Activated CD4-positive, alpha-beta memory T cell treated with anti-CD3 and anti-CD28 coated beads for 36 hours (primary cell): Measurements from ENCODE around the gene TYMP. TPM values are rescaled to one million over a fixed set of nuclear protein-coding genes. Genes with fewer than 3 reads are reported as not detected.

Experiments used
- CTCF ChIA-PET: fragments of 350-600 bp; sonication (Branson Sonifier 250); formaldehyde crosslinking; loops from one replicate; lab custom pipeline; 2021; ENCODE audit warnings: antibody characterized with exemption, inconsistent platforms; lab: Charles Lee
- POLR2A ChIA-PET: fragments of 350-600 bp; sonication (Branson Sonifier 250); formaldehyde crosslinking; loops from one replicate; lab custom pipeline; 2021; ENCODE audit warnings: antibody characterized with exemption; lab: Charles Lee
- DNase-seq: peaks from one replicate; pipeline ENCODE4 v3.0.0-alpha.2; 2020
- H3K27ac Mint-ChIP-seq: one replicate; pipeline ENCODE4 v1.8.0; 2021; ENCODE audit warnings: mixed read lengths
- H3K27me3 Mint-ChIP-seq: one replicate; pipeline ENCODE4 v1.8.0; 2021; ENCODE audit warnings: mixed read lengths
- H3K36me3 Mint-ChIP-seq: one replicate; pipeline ENCODE4 v1.8.0; 2021; ENCODE audit warnings: mixed read lengths
- H3K4me1 Mint-ChIP-seq: one replicate; pipeline ENCODE4 v1.8.0; 2021; ENCODE audit warnings: low read depth, mixed read lengths
- H3K4me3 Mint-ChIP-seq: one replicate; pipeline ENCODE4 v1.8.0; 2021; ENCODE audit warnings: mild to moderate bottlenecking, mixed read lengths
- H3K9me3 Mint-ChIP-seq: one replicate; pipeline ENCODE4 v1.8.0; 2021; ENCODE audit warnings: mixed read lengths
- intact Hi-C: fragments of 100-400 bp; cut with micrococcal nuclease; formaldehyde crosslinking; loops from one replicate; pipeline ENCODE4 v1.15.1; 2023
- total RNA-seq, 2 experiments: library from RNA; stranded (reverse); gene quantifications; one replicate each; pipeline ENCODE4 v1.2.3, GENCODE V29; 2021

The TYMP gene
- total RNA-seq, 2 experiments from 2014 or later, result 64.7 to 65.6 TPM

GRCh38 chr22:50508897-50509296 is 20.9 kb downstream of the TYMP start:
- intact Hi-C loops, result loop anchor here (1.0 to 2.0 kb wide), 5 partner anchors 16 to 264 kb away; partner anchors contain the start of genes CHKB, SCO2, SYCE3 and TUBGCP6
- ChIA-PET POLR2A (interaction anchor here (0.7 to 5.8 kb wide), 11 partner anchors 9 to 258 kb away, joined by 3 to 101 read pairs (median 4); partner anchors contain the start of genes HDAC10 and SCO2), CTCF (interaction anchor here (1.0 to 4.4 kb wide), 8 partner anchors 10 to 167 kb away, joined by 3 to 94 read pairs (median 8); partner anchors contain the start of genes SCO2, SYCE3 and TYMP)
- peak overlapping the region; percentile 84 for H3K4me3 Mint-ChIP-seq
- H3K27ac Mint-ChIP-seq, result peak overlapping the region; percentile 97
- peaks cover 21% of the 10 kb centered on the region for H3K36me3 Mint-ChIP-seq
- DNase-seq, result no peak
- H3K27me3 Mint-ChIP-seq, result no peaks in the 10 kb centered on the region
- H3K4me1 Mint-ChIP-seq, result peaks cover 20% of the 10 kb centered on the region
- H3K9me3 Mint-ChIP-seq, result no peaks in the 10 kb centered on the region

GRCh38 chr22:50507991-50508884 is 21.6 kb downstream of the TYMP start, which contains the start of gene NCAPH2:
TSS of gene NCAPH2 (plus strand) at chr22:50508224. CDS start at chr22:50508338, 114 bp downstream.
- ChIA-PET POLR2A (interaction anchor here (0.6 to 5.8 kb wide), 20 partner anchors 9 to 264 kb away, joined by 3 to 101 read pairs (median 4); partner anchors contain the start of genes ARSA, HDAC10 and SCO2), CTCF (interaction anchor here (0.5 to 4.4 kb wide), 13 partner anchors 10 to 267 kb away, joined by 3 to 94 read pairs (median 4); partner anchors contain the start of genes SCO2, SYCE3 and TYMP)
- no peaks in the 10 kb centered on the region for H3K27me3 Mint-ChIP-seq
- no peaks in the 10 kb centered on the region for H3K9me3 Mint-ChIP-seq
- peaks cover 21% of the 10 kb centered on the region for H3K36me3 Mint-ChIP-seq
- intact Hi-C loops, result loop anchor here (1.0 to 2.0 kb wide), 7 partner anchors 17 to 263 kb away; partner anchors contain the start of genes CHKB, SBF1, SCO2 and SYCE3
- peak within 1 kb of the TSS; percentile 97 for H3K27ac Mint-ChIP-seq
- DNase-seq, result peak; percentile 99
- peaks cover 20% of the 10 kb centered on the region for H3K4me1 Mint-ChIP-seq
- peak within 1 kb of the TSS; percentile 97 for H3K4me3 Mint-ChIP-seq

GRCh38 chr22:50507421-50507990 is 22.3 kb downstream of the TYMP start, which contains the start of gene LMF2:
TSS of gene LMF2 (minus strand) at chr22:50507702. CDS start at chr22:50507675, 27 bp downstream.
- H3K9me3 Mint-ChIP-seq, result no peaks in the 10 kb centered on the region
- H3K27ac Mint-ChIP-seq, result peak within 1 kb of the TSS; percentile 97
- intact Hi-C loops, result loop anchor here (1.0 to 2.0 kb wide), 2 partner anchors 33 to 113 kb away; partner anchors contain the start of gene SBF1
- peak within 1 kb of the TSS; percentile 97 for H3K4me3 Mint-ChIP-seq
- H3K36me3 Mint-ChIP-seq, result peaks cover 18% of the 10 kb centered on the region
- peak; percentile 96 for DNase-seq
- ChIA-PET CTCF (interaction anchor here (0.6 to 4.4 kb wide), 11 partner anchors 9 to 266 kb away, joined by 3 to 94 read pairs (median 4); partner anchors contain the start of genes SCO2, SYCE3 and TYMP), POLR2A (interaction anchor here (0.6 to 5.8 kb wide), 15 partner anchors 9 to 263 kb away, joined by 3 to 101 read pairs (median 4); partner anchors contain the start of genes ARSA, HDAC10 and SCO2)
- peaks cover 16% of the 10 kb centered on the region for H3K4me1 Mint-ChIP-seq
- H3K27me3 Mint-ChIP-seq, result no peaks in the 10 kb centered on the region

- ChIA-PET CTCF (interaction anchor here (3.9 to 4.4 kb wide), 2 partner anchors 8 to 18 kb away, joined by 24 to 94 read pairs; partner anchors contain the start of gene SCO2), POLR2A (interaction anchor here (2.6 to 5.8 kb wide), 2 partner anchors 11 to 19 kb away, joined by 6 to 101 read pairs; partner anchors contain the start of gene SCO2)
- no peaks in the 10 kb centered on the region for H3K27me3 Mint-ChIP-seq
- H3K27ac Mint-ChIP-seq, result peak overlapping the region; percentile 87
- peaks cover 12% of the 10 kb centered on the region for H3K36me3 Mint-ChIP-seq
- intact Hi-C loops, result loop anchor here (1.0 to 2.0 kb wide), 2 partner anchors 32 to 113 kb away; partner anchors contain the start of gene SBF1
- H3K4me3 Mint-ChIP-seq, result peak overlapping the region; percentile 97
- no peaks in the 10 kb centered on the region for H3K9me3 Mint-ChIP-seq
- peaks cover 10% of the 10 kb centered on the region for H3K4me1 Mint-ChIP-seq
- no peak for DNase-seq
These were observed 23.0 kb downstream of the TYMP start for GRCh38 chr22:50506611-50507420.

- no peak for DNase-seq
- H3K4me1 Mint-ChIP-seq, result peaks cover 10% of the 10 kb centered on the region
- H3K36me3 Mint-ChIP-seq, result peaks cover 12% of the 10 kb centered on the region
- no peaks in the 10 kb centered on the region for H3K27me3 Mint-ChIP-seq
- H3K4me3 Mint-ChIP-seq, result peak overlapping the region; percentile 97
- CTCF ChIA-PET, result interaction anchor here (1.1 to 3.9 kb wide), 2 partner anchors 7 to 18 kb away, joined by 3 to 24 read pairs; no protein-coding TSS in a partner anchor
- intact Hi-C loops, result loop anchor here (2.0 kb wide), 1 partner anchor 31 kb away; the partner anchor contains the start of gene SBF1
- POLR2A ChIA-PET, result no interaction called here
- no peak overlapping the region for H3K27ac Mint-ChIP-seq
- no peaks in the 10 kb centered on the region for H3K9me3 Mint-ChIP-seq
These were observed 23.8 kb downstream of the TYMP start for GRCh38 chr22:50505776-50506610.

- peaks cover 10% of the 10 kb centered on the region for H3K4me1 Mint-ChIP-seq
- ChIA-PET CTCF (interaction anchor here (0.6 to 1.1 kb wide), 2 partner anchors 19 to 149 kb away, joined by 3 to 4 read pairs; no protein-coding TSS in a partner anchor), POLR2A (no interaction called here)
- H3K27me3 Mint-ChIP-seq, result no peaks in the 10 kb centered on the region
- no peak overlapping the region for H3K4me3 Mint-ChIP-seq
- H3K9me3 Mint-ChIP-seq, result no peaks in the 10 kb centered on the region
- intact Hi-C loops, result no loop called here
- no peak overlapping the region for H3K27ac Mint-ChIP-seq
- peaks cover 12% of the 10 kb centered on the region for H3K36me3 Mint-ChIP-seq
- DNase-seq, result no peak
These were observed 24.5 kb downstream of the TYMP start for GRCh38 chr22:50505276-50505775.

- intact Hi-C loops, result no loop called here
- Mint-ChIP-seq H3K27me3 (no peaks in the 10 kb centered on the region), H3K4me1 (peaks cover 9% of the 10 kb centered on the region), H3K27ac (no peak overlapping the region), H3K36me3 (peaks cover 11% of the 10 kb centered on the region), H3K9me3 (no peaks in the 10 kb centered on the region), H3K4me3 (no peak overlapping the region)
- ChIA-PET POLR2A (no interaction called here), CTCF (interaction anchor here (0.6 to 1.1 kb wide), 3 partner anchors 19 to 148 kb away, joined by 3 to 4 read pairs (median 3); no protein-coding TSS in a partner anchor)
- no peak for DNase-seq
These were observed 25.2 kb downstream of the TYMP start for GRCh38 chr22:50504369-50505211.

GRCh38 chr22:50503475-50504145 is 26.2 kb downstream of the TYMP start:
- intact Hi-C loops, result no loop called here
- Mint-ChIP-seq H3K27ac (no peak overlapping the region), H3K4me3 (no peak overlapping the region), H3K27me3 (no peaks in the 10 kb centered on the region), H3K9me3 (no peaks in the 10 kb centered on the region), H3K4me1 (peaks cover 2% of the 10 kb centered on the region), H3K36me3 (peaks cover 7% of the 10 kb centered on the region)
- DNase-seq, result no peak
- ChIA-PET CTCF (interaction anchor here (1.0 kb wide), 1 partner anchor 22 kb away, joined by 3 read pairs; no protein-coding TSS in a partner anchor), POLR2A (interaction anchor here (0.7 kb wide), 1 partner anchor 234 kb away, joined by 3 read pairs; no protein-coding TSS in a partner anchor)
